ENCODE results near the gene ZFP92. TPM values are rescaled to one million over a fixed set of nuclear protein-coding genes. Genes with fewer than 3 reads are reported as not detected.

Gene ZFP92
- total and polyA plus RNA-seq, 7 experiments from 2014 or later = 0.07 to 1.8 (median 0.24) TPM

GRCh38 chrX:153371256-153371655 is 40.0 kb upstream of the ZFP92 start:
- Mint-ChIP-seq H3K4me1 (peaks cover 0 to 5% (median 0%) of the 10 kb centered on the region in 7 donors), H3K9me3 (peaks cover 0 to 1% (median 0%) of the 10 kb centered on the region in 11 donors), H3K27ac (no peak overlapping the region), H3K36me3 (no peaks in the 10 kb centered on the region), H3K4me3 (no peak overlapping the region), H3K27me3 (no peaks in the 10 kb centered on the region)
- ATAC-seq = no peak
- Histone ChIP-seq H3K9me3 (ENCODE audit: control insufficient read depth in 2 of 3, low read length in 3 of 3) (no peaks in the 10 kb centered on the region), H3K36me3 (ENCODE audit: control insufficient read depth in 2 of 3, insufficient read depth in 3 of 3, low read length in 3 of 3) (no peaks in the 10 kb centered on the region), H3K4me3 (ENCODE audit: low read length) (no peak overlapping the region), H3K27ac (ENCODE audit: low read depth, low read length) (no peak overlapping the region), H3K27me3 (ENCODE audit: control insufficient read depth in 2 of 2, insufficient read depth in 2 of 2, low read length in 2 of 2) (no peaks in the 10 kb centered on the region), H3K4me1 (ENCODE audit: control insufficient read depth in 2 of 2, insufficient read depth in 2 of 2, low read length in 2 of 2) (no peaks in the 10 kb centered on the region)
- intact Hi-C loops (cut with micrococcal nuclease) = no loop called here
- POLR2A ChIA-PET = no interaction called here
- CTCF ChIA-PET = no interaction called here
- DNase-seq = no peak

- DNase-seq = no peak
- Histone ChIP-seq H3K4me3 (ENCODE audit: low read length) (no peak overlapping the region), H3K36me3 (ENCODE audit: control insufficient read depth in 2 of 3, insufficient read depth in 3 of 3, low read length in 3 of 3) (no peaks in the 10 kb centered on the region), H3K9me3 (ENCODE audit: control insufficient read depth in 2 of 3, low read length in 3 of 3) (no peaks in the 10 kb centered on the region), H3K4me1 (ENCODE audit: control insufficient read depth in 2 of 2, insufficient read depth in 2 of 2, low read length in 2 of 2) (no peaks in the 10 kb centered on the region), H3K27ac (ENCODE audit: low read depth, low read length) (no peak overlapping the region), H3K27me3 (ENCODE audit: control insufficient read depth in 2 of 2, insufficient read depth in 2 of 2, low read length in 2 of 2) (no peaks in the 10 kb centered on the region)
- no peak for ATAC-seq
- ChIA-PET CTCF (no interaction called here), POLR2A (no interaction called here)
- H3K9me3 Mint-ChIP-seq = peaks cover 0 to 1% (median 0%) of the 10 kb centered on the region in 11 donors
- H3K4me3 Mint-ChIP-seq = no peak overlapping the region
- H3K36me3 Mint-ChIP-seq = no peaks in the 10 kb centered on the region
- intact Hi-C loops (cut with micrococcal nuclease) = no loop called here
- no peaks in the 10 kb centered on the region for H3K27me3 Mint-ChIP-seq
- H3K4me1 Mint-ChIP-seq = peaks cover 0 to 8% (median 0%) of the 10 kb centered on the region in 7 donors
- H3K27ac Mint-ChIP-seq = no peak overlapping the region
Measured at GRCh38 chrX:153372949-153373348, 38.3 kb upstream of the ZFP92 start.

- ChIA-PET CTCF (no interaction called here), POLR2A (no interaction called here)
Measured at GRCh38 chrX:153374426-153374825, 36.8 kb upstream of the ZFP92 start.

GRCh38 chrX:153375571-153375970 is 35.7 kb upstream of the ZFP92 start:
- ChIA-PET CTCF (no interaction called here), POLR2A (no interaction called here)
- H3K4me3 ChIP-seq (ENCODE audit: low read length) = no peak overlapping the region
- H3K36me3 ChIP-seq (ENCODE audit: control insufficient read depth in 2 of 3, insufficient read depth in 3 of 3, low read length in 3 of 3) = no peaks in the 10 kb centered on the region
- peaks cover 0 to 1% (median 0%) of the 10 kb centered on the region in 11 donors for H3K9me3 Mint-ChIP-seq
- H3K27ac ChIP-seq (ENCODE audit: low read depth, low read length) = no peak overlapping the region
- H3K4me1 ChIP-seq (ENCODE audit: control insufficient read depth in 2 of 2, insufficient read depth in 2 of 2, low read length in 2 of 2) = no peaks in the 10 kb centered on the region
- no peaks in the 10 kb centered on the region for H3K9me3 ChIP-seq (ENCODE audit: control insufficient read depth in 2 of 3, low read length in 3 of 3)
- H3K27ac Mint-ChIP-seq = no peak overlapping the region
- DNase-seq (no peak), ATAC-seq (no peak)
- no peaks in the 10 kb centered on the region for H3K27me3 Mint-ChIP-seq
- intact Hi-C loops (cut with micrococcal nuclease) = loop anchor here in 1 of 2 donors (5.0 kb wide), 1 partner anchor 33 kb away; no protein-coding TSS in a partner anchor
- peaks cover 0 to 6% (median 0%) of the 10 kb centered on the region in 7 donors for H3K4me1 Mint-ChIP-seq
- H3K36me3 Mint-ChIP-seq = no peaks in the 10 kb centered on the region
- no peak overlapping the region for H3K4me3 Mint-ChIP-seq
- H3K27me3 ChIP-seq (ENCODE audit: control insufficient read depth in 2 of 2, insufficient read depth in 2 of 2, low read length in 2 of 2) = no peaks in the 10 kb centered on the region

More at GRCh38 chrX:153374426-153374825, 36.8 kb upstream of the ZFP92 start:
- intact Hi-C loops (cut with micrococcal nuclease) = no loop called here
- Histone ChIP-seq H3K4me1 (ENCODE audit: control insufficient read depth in 2 of 2, insufficient read depth in 2 of 2, low read length in 2 of 2) (no peaks in the 10 kb centered on the region), H3K4me3 (ENCODE audit: low read length) (no peak overlapping the region), H3K27me3 (ENCODE audit: control insufficient read depth in 2 of 2, insufficient read depth in 2 of 2, low read length in 2 of 2) (no peaks in the 10 kb centered on the region), H3K36me3 (ENCODE audit: control insufficient read depth in 2 of 3, insufficient read depth in 3 of 3, low read length in 3 of 3) (no peaks in the 10 kb centered on the region), H3K9me3 (ENCODE audit: control insufficient read depth in 2 of 3, low read length in 3 of 3) (no peaks in the 10 kb centered on the region), H3K27ac (ENCODE audit: low read depth, low read length) (no peak overlapping the region)
- no peak for DNase-seq
- Mint-ChIP-seq H3K27me3 (no peaks in the 10 kb centered on the region), H3K27ac (no peak overlapping the region), H3K9me3 (peaks cover 0 to 1% (median 0%) of the 10 kb centered on the region in 11 donors), H3K4me1 (peaks cover 0 to 8% (median 0%) of the 10 kb centered on the region in 7 donors), H3K4me3 (no peak overlapping the region), H3K36me3 (no peaks in the 10 kb centered on the region)
- no peak for ATAC-seq

- H3K9me3 Mint-ChIP-seq = peaks cover 0 to 1% (median 0%) of the 10 kb centered on the region in 11 donors
- H3K36me3 Mint-ChIP-seq = no peaks in the 10 kb centered on the region
- H3K4me1 ChIP-seq (ENCODE audit: control insufficient read depth in 2 of 2, insufficient read depth in 2 of 2, low read length in 2 of 2) = no peaks in the 10 kb centered on the region
- H3K4me3 ChIP-seq (ENCODE audit: low read length) = no peak overlapping the region
- peaks cover 0 to 3% (median 0%) of the 10 kb centered on the region in 7 donors for H3K4me1 Mint-ChIP-seq
- no peak for ATAC-seq
- H3K27me3 Mint-ChIP-seq = no peaks in the 10 kb centered on the region
- no peak overlapping the region for H3K27ac Mint-ChIP-seq
- no peak overlapping the region for H3K4me3 Mint-ChIP-seq
- POLR2A ChIA-PET = no interaction called here
- no peak overlapping the region for H3K27ac ChIP-seq (ENCODE audit: low read depth, low read length)
- no peak for DNase-seq
- H3K36me3 ChIP-seq (ENCODE audit: control insufficient read depth in 2 of 3, insufficient read depth in 3 of 3, low read length in 3 of 3) = no peaks in the 10 kb centered on the region
- CTCF ChIA-PET = no interaction called here
- intact Hi-C loops (cut with micrococcal nuclease) = loop anchor here in 1 of 2 donors (5.0 kb wide), 1 partner anchor 35 kb away; no protein-coding TSS in a partner anchor
- H3K9me3 ChIP-seq (ENCODE audit: control insufficient read depth in 2 of 3, low read length in 3 of 3) = no peaks in the 10 kb centered on the region
- H3K27me3 ChIP-seq (ENCODE audit: control insufficient read depth in 2 of 2, insufficient read depth in 2 of 2, low read length in 2 of 2) = no peaks in the 10 kb centered on the region
Measured at GRCh38 chrX:153377727-153378126, 33.5 kb upstream of the ZFP92 start.

- ChIA-PET POLR2A (no interaction called here), CTCF (no interaction called here)
- no peaks in the 10 kb centered on the region for H3K36me3 ChIP-seq (ENCODE audit: control insufficient read depth in 2 of 3, insufficient read depth in 3 of 3, low read length in 3 of 3)
- intact Hi-C loops (cut with micrococcal nuclease) = loop anchor here in 1 of 2 donors (5.0 kb wide), 1 partner anchor 36 kb away; no protein-coding TSS in a partner anchor
- H3K27me3 ChIP-seq (ENCODE audit: control insufficient read depth in 2 of 2, insufficient read depth in 2 of 2, low read length in 2 of 2) = no peaks in the 10 kb centered on the region
- H3K4me1 Mint-ChIP-seq = peaks cover 0 to 3% (median 0%) of the 10 kb centered on the region in 7 donors
- no peak overlapping the region for H3K27ac Mint-ChIP-seq
- no peak overlapping the region for H3K4me3 Mint-ChIP-seq
- DNase-seq (no peak), ATAC-seq (no peak)
- H3K9me3 ChIP-seq (ENCODE audit: control insufficient read depth in 2 of 3, low read length in 3 of 3) = no peaks in the 10 kb centered on the region
- H3K27me3 Mint-ChIP-seq = no peaks in the 10 kb centered on the region
- no peak overlapping the region for H3K4me3 ChIP-seq (ENCODE audit: low read length)
- H3K9me3 Mint-ChIP-seq = peaks cover 0 to 1% (median 0%) of the 10 kb centered on the region in 11 donors
- H3K36me3 Mint-ChIP-seq = no peaks in the 10 kb centered on the region
- no peaks in the 10 kb centered on the region for H3K4me1 ChIP-seq (ENCODE audit: control insufficient read depth in 2 of 2, insufficient read depth in 2 of 2, low read length in 2 of 2)
- H3K27ac ChIP-seq (ENCODE audit: low read depth, low read length) = no peak overlapping the region
Measured at GRCh38 chrX:153378607-153379006, 32.7 kb upstream of the ZFP92 start.

- H3K36me3 ChIP-seq (ENCODE audit: control insufficient read depth in 2 of 3, insufficient read depth in 3 of 3, low read length in 3 of 3) = no peaks in the 10 kb centered on the region
- Mint-ChIP-seq H3K4me1 (peaks cover 0 to 3% (median 0%) of the 10 kb centered on the region in 7 donors), H3K27me3 (no peaks in the 10 kb centered on the region), H3K9me3 (peaks cover 0 to 1% (median 0%) of the 10 kb centered on the region in 11 donors), H3K4me3 (no peak overlapping the region), H3K27ac (no peak overlapping the region), H3K36me3 (no peaks in the 10 kb centered on the region)
- ChIA-PET CTCF (no interaction called here), POLR2A (no interaction called here)
- H3K9me3 ChIP-seq (ENCODE audit: control insufficient read depth in 2 of 3, low read length in 3 of 3) = no peaks in the 10 kb centered on the region
- H3K27ac ChIP-seq (ENCODE audit: low read depth, low read length) = no peak overlapping the region
- intact Hi-C loops (cut with micrococcal nuclease) = loop anchor here in 1 of 2 donors (5.0 kb wide), 1 partner anchor 37 kb away; no protein-coding TSS in a partner anchor
- DNase-seq (no peak), ATAC-seq (no peak)
- no peaks in the 10 kb centered on the region for H3K27me3 ChIP-seq (ENCODE audit: control insufficient read depth in 2 of 2, insufficient read depth in 2 of 2, low read length in 2 of 2)
- H3K4me3 ChIP-seq (ENCODE audit: low read length) = no peak overlapping the region
- no peaks in the 10 kb centered on the region for H3K4me1 ChIP-seq (ENCODE audit: control insufficient read depth in 2 of 2, insufficient read depth in 2 of 2, low read length in 2 of 2)
Measured at GRCh38 chrX:153379508-153379907, 31.8 kb upstream of the ZFP92 start.

All from naive thymus-derived CD4-positive, alpha-beta T cell (primary cell).